Caco-2 (cell line): ENCODE results near the gene NINJ2. TPM values are rescaled to one million over a fixed set of nuclear protein-coding genes. Genes with fewer than 3 reads are reported as not detected.
A peak's percentile ranks its signal among the peaks of the same experiment; 100 is the strongest.

Experiments
- BruUV-seq: library from RNA; stranded (reverse); fragments of 400-500 nt; replicated peaks from 2 replicates; lab custom pipeline; 2021; lab: Mats Ljungman, UMichigan
- CTCF ChIA-PET: fragments of 300-600 bp; sonication (Branson Sonifier 250); formaldehyde crosslinking; loops from one replicate; lab custom pipeline; 2022; ENCODE audit warnings: antibody characterized with exemption; lab: Charles Lee
- POLR2A ChIA-PET: fragments of 300-600 bp; sonication (Branson Sonifier 250); formaldehyde crosslinking; loops from one replicate; lab custom pipeline; 2022; ENCODE audit warnings: antibody characterized with exemption; lab: Charles Lee
- DNase-seq, 2 experiments: peaks; one replicate each; pipeline versions ENCODE4 v3.0.0 to v3.0.0-alpha.2; 2020 to 2022
- H3K27me3 ChIP-seq: replicated peaks from 2 replicates; pipeline ENCODE4 v1.6.0; 2011; ENCODE audit warnings: low read length; ENCODE audit not compliant: control insufficient read depth, insufficient read depth
- H3K36me3 ChIP-seq: 2 replicates; pipeline ENCODE4 v1.5.1; 2011; ENCODE audit warnings: low read length; ENCODE audit not compliant: control insufficient read depth, insufficient read depth
- H3K4me1 ChIP-seq: fragments of 250-450 bp; sonication (Bioruptor Pico); 2 replicates; pipeline ENCODE4 v1.5.1; 2020; ENCODE audit warnings: mild to moderate bottlenecking
- H3K4me3 ChIP-seq: 2 replicates; pipeline ENCODE4 v1.5.1; 2011; ENCODE audit warnings: low read depth, mild to moderate bottlenecking, control low read depth, low read length
- H3K9me3 ChIP-seq: fragments of 250-450 bp; sonication (Bioruptor Pico); 2 replicates; pipeline ENCODE4 v1.5.1; 2020; ENCODE audit warnings: mild to moderate bottlenecking, moderate library complexity
- H3K27ac Mint-ChIP-seq: one replicate; pipeline ENCODE4 v1.8.0; 2022; ENCODE audit warnings: mixed read lengths; ENCODE audit not compliant: unreplicated experiment
- H3K27me3 Mint-ChIP-seq: one replicate; pipeline ENCODE4 v1.8.0; 2022; ENCODE audit warnings: mixed read lengths; ENCODE audit not compliant: insufficient read depth, unreplicated experiment
- H3K36me3 Mint-ChIP-seq: one replicate; pipeline ENCODE4 v1.8.0; 2022; ENCODE audit warnings: mild to moderate bottlenecking, mixed read lengths; ENCODE audit not compliant: insufficient read depth, unreplicated experiment
- H3K4me1 Mint-ChIP-seq: one replicate; pipeline ENCODE4 v1.8.0; 2022; ENCODE audit warnings: low read depth, mixed read lengths; ENCODE audit not compliant: unreplicated experiment
- H3K4me3 Mint-ChIP-seq: one replicate; pipeline ENCODE4 v1.8.0; 2022; ENCODE audit warnings: mild to moderate bottlenecking, moderate library complexity, mixed read lengths; ENCODE audit not compliant: unreplicated experiment
- H3K9me3 Mint-ChIP-seq: one replicate; pipeline ENCODE4 v1.8.0; 2022; ENCODE audit warnings: mixed read lengths; ENCODE audit not compliant: unreplicated experiment
- intact Hi-C: fragments of 100-400 bp; cut with micrococcal nuclease; formaldehyde crosslinking; loops from one replicate; pipeline ENCODE4 v1.10.0; 2022; ENCODE audit not compliant: unreplicated experiment
- total RNA-seq: library from RNA; stranded (reverse); gene quantifications from 2 replicates; pipeline ENCODE4 v1.2.3, GENCODE V29; 2022
- TF ChIP-seq, protein P1 (sequence below), 2 experiments: fragments of 200-600 bp in 1 of 2; IDR thresholded peaks; 1 replicate in 1 of 2; 2 replicates in 1 of 2; pipeline versions ENCODE4 v1.5.1 to v1.8.0; 2011 to 2022; ENCODE audit warnings: antibody characterized with exemption in 1 of 2, control low read depth in 1 of 2, inconsistent platforms in 1 of 2, low read depth in 1 of 2, low read length in 1 of 2, mild to moderate bottlenecking in 1 of 2, moderate library complexity in 1 of 2; ENCODE audit not compliant: insufficient read depth in 1 of 2, severe bottlenecking in 1 of 2, unreplicated experiment in 1 of 2

The NINJ2 gene
- total RNA-seq, 1 experiment from 2014 or later = 7.0 TPM

DNA sequence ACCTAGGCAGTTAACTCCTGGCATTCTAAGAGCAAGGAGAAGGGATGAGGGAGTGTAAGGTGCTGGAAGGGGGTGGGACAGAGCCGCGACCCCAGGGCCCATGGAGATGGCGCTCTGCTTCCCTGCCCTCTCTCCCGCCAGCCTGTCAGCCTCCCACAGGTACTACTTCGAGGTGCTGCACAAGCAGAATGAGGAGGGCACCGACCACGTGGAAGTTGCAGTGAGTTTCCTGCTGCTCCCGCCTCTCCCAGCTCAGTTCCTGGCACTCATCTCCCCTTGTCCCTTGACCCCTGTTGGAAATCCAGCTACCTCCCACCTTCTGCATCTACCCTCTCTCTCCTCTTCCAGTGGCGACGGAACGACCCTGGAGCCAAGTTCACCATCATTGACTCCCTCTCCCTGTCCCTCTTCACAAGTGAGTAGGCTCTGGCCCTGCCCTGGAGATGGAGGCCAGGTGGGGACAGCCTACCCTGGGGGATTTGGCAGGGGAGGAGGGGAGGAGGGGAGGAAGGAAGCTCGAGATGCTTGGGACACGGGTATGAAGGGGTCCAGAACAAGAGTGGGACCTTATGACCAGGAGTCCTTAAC lies 115.3 kb downstream of the NINJ2 start:
- Histone ChIP-seq H3K4me1 (peaks cover 6% of the 10 kb centered on the region), H3K27me3 (no peaks in the 10 kb centered on the region), H3K9me3 (no peaks in the 10 kb centered on the region), H3K4me3 (no peak overlapping the region), H3K36me3 (no peaks in the 10 kb centered on the region)
- POLR2A ChIA-PET = no interaction called here
- Mint-ChIP-seq H3K27ac (no peak overlapping the region), H3K4me1 (peaks cover 12% of the 10 kb centered on the region), H3K36me3 (peaks cover 39% of the 10 kb centered on the region), H3K4me3 (no peak overlapping the region), H3K9me3 (no peaks in the 10 kb centered on the region), H3K27me3 (no peaks in the 10 kb centered on the region)
- CTCF ChIA-PET = interaction anchor here (0.5 to 1.6 kb wide), 6 partner anchors 11 to 106 kb away, joined by 3 to 9 read pairs (median 3); no protein-coding TSS in a partner anchor
- DNase-seq = peak in 1 of 2 experiments; percentile 35
- intact Hi-C loops = loop anchor here (1.0 to 5.0 kb wide), 3 partner anchors 45 to 286 kb away; partner anchors contain the start of gene SLC6A13
- no TSS peak for BruUV-seq
- TF ChIP-seq, protein P1, sequence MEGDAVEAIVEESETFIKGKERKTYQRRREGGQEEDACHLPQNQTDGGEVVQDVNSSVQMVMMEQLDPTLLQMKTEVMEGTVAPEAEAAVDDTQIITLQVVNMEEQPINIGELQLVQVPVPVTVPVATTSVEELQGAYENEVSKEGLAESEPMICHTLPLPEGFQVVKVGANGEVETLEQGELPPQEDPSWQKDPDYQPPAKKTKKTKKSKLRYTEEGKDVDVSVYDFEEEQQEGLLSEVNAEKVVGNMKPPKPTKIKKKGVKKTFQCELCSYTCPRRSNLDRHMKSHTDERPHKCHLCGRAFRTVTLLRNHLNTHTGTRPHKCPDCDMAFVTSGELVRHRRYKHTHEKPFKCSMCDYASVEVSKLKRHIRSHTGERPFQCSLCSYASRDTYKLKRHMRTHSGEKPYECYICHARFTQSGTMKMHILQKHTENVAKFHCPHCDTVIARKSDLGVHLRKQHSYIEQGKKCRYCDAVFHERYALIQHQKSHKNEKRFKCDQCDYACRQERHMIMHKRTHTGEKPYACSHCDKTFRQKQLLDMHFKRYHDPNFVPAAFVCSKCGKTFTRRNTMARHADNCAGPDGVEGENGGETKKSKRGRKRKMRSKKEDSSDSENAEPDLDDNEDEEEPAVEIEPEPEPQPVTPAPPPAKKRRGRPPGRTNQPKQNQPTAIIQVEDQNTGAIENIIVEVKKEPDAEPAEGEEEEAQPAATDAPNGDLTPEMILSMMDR (IDR thresholded peaks at IDR 0.05; ENCODE audit: insufficient read depth in 1 of 2, low read depth in 1 of 2, low read length in 1 of 2, severe bottlenecking in 1 of 2, unreplicated experiment in 1 of 2) = no peak

- Histone ChIP-seq H3K27me3 (no peaks in the 10 kb centered on the region), H3K4me3 (no peak overlapping the region), H3K4me1 (peaks cover 12% of the 10 kb centered on the region), H3K9me3 (no peaks in the 10 kb centered on the region), H3K36me3 (no peaks in the 10 kb centered on the region)
- H3K9me3 Mint-ChIP-seq = no peaks in the 10 kb centered on the region
- TF ChIP-seq, protein P1 (IDR thresholded peaks at IDR 0.05; ENCODE audit: insufficient read depth in 1 of 2, low read depth in 1 of 2, low read length in 1 of 2, severe bottlenecking in 1 of 2, unreplicated experiment in 1 of 2) = peak; percentile 99 to 100
- peaks cover 31% of the 10 kb centered on the region for H3K36me3 Mint-ChIP-seq
- H3K27ac Mint-ChIP-seq = peak overlapping the region; percentile 1
- peak; percentile 80 to 91 for DNase-seq
- no peaks in the 10 kb centered on the region for H3K27me3 Mint-ChIP-seq
- BruUV-seq = no TSS peak
- H3K4me1 Mint-ChIP-seq = peaks cover 13% of the 10 kb centered on the region
- intact Hi-C loops = loop anchor here (1.0 to 5.0 kb wide), 3 partner anchors 44 to 285 kb away; partner anchors contain the start of gene SLC6A13
- ChIA-PET POLR2A (no interaction called here), CTCF (interaction anchor here (0.5 to 1.6 kb wide), 10 partner anchors 12 to 268 kb away, joined by 3 to 9 read pairs (median 3); partner anchors contain the start of gene B4GALNT3)
- no peak overlapping the region for H3K4me3 Mint-ChIP-seq
Measured at GRCh38 chr12:546920-547845, 116.1 kb downstream of the NINJ2 start.
